Lung (tissue), 12 donors: ENCODE data around the gene CACNB4. TPM values are rescaled to one million over a fixed set of nuclear protein-coding genes. Genes with fewer than 3 reads are reported as not detected.

Experiments
- ATAC-seq: fragments of 200-7000 bp; cut with Tn5 transposase; one replicate; pipeline ENCODE4 v1.9.1; 2020; ENCODE audit warnings: moderate number of reproducible peaks; ENCODE audit not compliant: insufficient read depth, low FRiP score
- DNase-seq, 3 donors: peaks; one replicate each; pipeline ENCODE4 v3.0.0-alpha.2; 2013 to 2017
- H3K27ac ChIP-seq, 2 donors: one replicate each; pipeline ENCODE4 v1.5.1; 2013; ENCODE audit warnings: mild to moderate bottlenecking in 2 of 2, moderate library complexity in 2 of 2, control low read depth in 1 of 2, inconsistent platforms in 1 of 2, low read depth in 1 of 2, low read length in 1 of 2
- H3K27me3 ChIP-seq, 3 donors: one replicate each; pipeline ENCODE4 v1.5.1; 2013; ENCODE audit warnings: low read length in 2 of 3; ENCODE audit not compliant: control insufficient read depth in 3 of 3, insufficient read depth in 3 of 3
- H3K36me3 ChIP-seq, 4 donors: one replicate each; pipeline ENCODE4 v1.5.1; 2013; ENCODE audit warnings: low read length in 4 of 4, mild to moderate bottlenecking in 1 of 4, moderate library complexity in 1 of 4; ENCODE audit not compliant: control insufficient read depth in 4 of 4, insufficient read depth in 4 of 4
- H3K4me1 ChIP-seq, 5 donors: one replicate each; pipeline ENCODE4 v1.5.1; 2013; ENCODE audit warnings: low read length in 5 of 5, mild to moderate bottlenecking in 2 of 5, moderate library complexity in 1 of 5; ENCODE audit not compliant: control insufficient read depth in 5 of 5, insufficient read depth in 5 of 5
- H3K4me3 ChIP-seq: one replicate; pipeline ENCODE4 v1.5.1; 2013; ENCODE audit warnings: mild to moderate bottlenecking, control low read depth, moderate library complexity
- H3K9ac ChIP-seq, 2 donors: one replicate each; pipeline ENCODE4 v1.5.1; 2013; ENCODE audit warnings: low read length in 2 of 2, control low read depth in 1 of 2; ENCODE audit not compliant: insufficient read depth in 1 of 2
- H3K9me3 ChIP-seq, 4 donors: one replicate each; pipeline ENCODE4 v1.5.1; 2013; ENCODE audit warnings: low read length in 3 of 4, mild to moderate bottlenecking in 1 of 4, moderate library complexity in 1 of 4; ENCODE audit not compliant: control insufficient read depth in 4 of 4, insufficient read depth in 3 of 4
- WGBS, 2 donors: extraction: QIAGEN DNeasy Blood & Tissue Kit; methylation state at CpG; one replicate each; pipeline ENCODE4 v1.1.7; 2013; 5-methylcytosine and 5-hydroxymethylcytosine counted together
- polyA plus RNA-seq, 2 donors: library from polyadenylated mRNA; stranded (reverse); fragments of 200-250 nt; gene quantifications; one replicate each; pipeline ENCODE4 v1.2.1, GENCODE V29; 2013
- total RNA-seq, 2 donors: library from RNA; depleted of rRNA in 1 of 2; stranded (reverse); fragments of >200 nt in 1 of 2; gene quantifications; one replicate each; pipeline ENCODE4 v1.2.1, GENCODE V29; 2014 to 2021
- TF ChIP-seq, protein P1 (sequence below): IDR thresholded peaks from 2 replicates; pipeline ENCODE4 v1.5.1; 2012; ENCODE audit warnings: mild to moderate bottlenecking; ENCODE audit errors: control extremely low read depth, extremely low read depth
- donor health status: control.
- donor health status: control.
- donor health status: Bipolar disorder and iron deficiency.
- donor health status: healthy.
- donor health status: DM: yes; HTN: yes; CAD: no.

CACNB4 gene
- total and polyA plus RNA-seq, 4 donors, result 0.57 to 10.9 (median 5.5) TPM

DNA sequence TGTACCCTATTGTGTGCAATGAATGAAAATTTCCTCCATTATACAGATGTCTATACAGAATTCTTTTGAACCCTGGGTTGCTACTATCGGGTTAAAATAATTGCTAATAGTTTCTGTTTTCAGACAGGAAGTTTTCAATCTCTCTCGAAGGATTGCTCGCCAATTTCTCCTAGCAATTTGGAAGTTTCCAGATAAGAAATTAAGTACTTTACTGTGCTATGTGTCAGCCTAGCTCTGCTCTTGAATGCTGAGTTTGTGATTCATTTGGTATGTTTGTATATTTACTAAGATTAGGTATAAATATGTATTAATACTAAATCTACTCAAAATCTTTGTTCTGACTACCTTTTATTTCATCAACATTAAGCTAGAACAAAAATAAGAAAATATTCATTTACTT, 196.0 kb downstream of the CACNB4 start:
- ATAC-seq, result no peak
- WGBS, 2 donors, result 36 to 65% methylated on average over 3 of the region's 3 CpGs
- no peak overlapping the region for H3K9ac ChIP-seq
- H3K9me3 ChIP-seq, result no peaks in the 10 kb centered on the region
- no peak overlapping the region for H3K4me3 ChIP-seq
- peak in 1 of 3 donors; percentile 32 for DNase-seq
- H3K27me3 ChIP-seq, result no peaks in the 10 kb centered on the region
- peaks cover 0 to 16% (median 4%) of the 10 kb centered on the region in 5 donors for H3K4me1 ChIP-seq
- no peak overlapping the region for H3K27ac ChIP-seq
- no peaks in the 10 kb centered on the region for H3K36me3 ChIP-seq
- TF ChIP-seq, protein P1, sequence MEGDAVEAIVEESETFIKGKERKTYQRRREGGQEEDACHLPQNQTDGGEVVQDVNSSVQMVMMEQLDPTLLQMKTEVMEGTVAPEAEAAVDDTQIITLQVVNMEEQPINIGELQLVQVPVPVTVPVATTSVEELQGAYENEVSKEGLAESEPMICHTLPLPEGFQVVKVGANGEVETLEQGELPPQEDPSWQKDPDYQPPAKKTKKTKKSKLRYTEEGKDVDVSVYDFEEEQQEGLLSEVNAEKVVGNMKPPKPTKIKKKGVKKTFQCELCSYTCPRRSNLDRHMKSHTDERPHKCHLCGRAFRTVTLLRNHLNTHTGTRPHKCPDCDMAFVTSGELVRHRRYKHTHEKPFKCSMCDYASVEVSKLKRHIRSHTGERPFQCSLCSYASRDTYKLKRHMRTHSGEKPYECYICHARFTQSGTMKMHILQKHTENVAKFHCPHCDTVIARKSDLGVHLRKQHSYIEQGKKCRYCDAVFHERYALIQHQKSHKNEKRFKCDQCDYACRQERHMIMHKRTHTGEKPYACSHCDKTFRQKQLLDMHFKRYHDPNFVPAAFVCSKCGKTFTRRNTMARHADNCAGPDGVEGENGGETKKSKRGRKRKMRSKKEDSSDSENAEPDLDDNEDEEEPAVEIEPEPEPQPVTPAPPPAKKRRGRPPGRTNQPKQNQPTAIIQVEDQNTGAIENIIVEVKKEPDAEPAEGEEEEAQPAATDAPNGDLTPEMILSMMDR, result no peak

DNA sequence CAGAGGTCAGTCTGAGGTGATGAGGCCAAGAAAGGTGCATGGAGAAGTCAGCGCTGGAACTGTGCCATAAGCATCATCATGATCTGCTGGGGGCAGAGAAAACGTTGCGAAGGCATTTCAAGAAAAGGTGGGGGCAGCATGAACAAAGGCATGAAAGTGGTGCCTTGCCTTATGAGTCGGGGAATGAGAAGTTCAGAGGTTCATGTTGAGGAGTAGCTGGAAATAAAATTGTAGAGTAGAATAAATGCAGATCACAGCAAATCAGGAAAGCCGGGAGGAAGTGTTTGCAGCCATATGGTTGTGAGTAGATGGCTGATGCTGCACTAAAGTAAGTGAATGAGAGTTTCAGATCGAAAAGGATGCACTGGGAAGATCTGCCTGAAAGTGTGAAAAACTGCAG, 198.5 kb downstream of the CACNB4 start:
- ATAC-seq (no peak), DNase-seq (no peak)
- Histone ChIP-seq H3K27me3 (no peaks in the 10 kb centered on the region), H3K4me1 (peaks cover 0 to 16% (median 3%) of the 10 kb centered on the region in 5 donors), H3K4me3 (no peak overlapping the region), H3K36me3 (no peaks in the 10 kb centered on the region), H3K9ac (no peak overlapping the region), H3K27ac (no peak overlapping the region), H3K9me3 (peaks cover 0 to under 1% (median 0%) of the 10 kb centered on the region in 4 donors)
- WGBS, 2 donors, result 68 to 76% methylated on average over 6 of the region's 6 CpGs
- TF ChIP-seq, protein P1, result no peak

DNA sequence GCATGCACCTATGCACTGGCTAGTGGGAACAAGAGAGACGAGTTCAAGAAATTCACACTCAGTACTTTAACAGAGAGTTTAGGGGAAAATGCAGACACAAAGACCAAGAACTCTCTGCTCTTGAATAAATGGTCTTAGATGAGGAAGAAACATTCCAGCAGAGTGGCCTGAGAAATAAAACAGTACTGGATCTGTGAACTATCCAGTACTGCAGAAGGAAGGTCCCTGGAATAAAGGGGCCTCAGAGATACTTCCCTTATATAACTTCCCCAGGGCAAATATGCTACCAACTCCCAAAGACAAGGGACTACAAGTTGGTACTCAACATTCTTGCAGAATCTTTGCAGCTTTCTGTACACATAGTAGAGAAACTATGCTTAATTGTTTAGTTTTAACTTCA, 199.7 kb downstream of the CACNB4 start:
- Histone ChIP-seq H3K9me3 (peaks cover 0 to 4% (median under 1%) of the 10 kb centered on the region in 4 donors), H3K9ac (no peak overlapping the region), H3K27me3 (no peaks in the 10 kb centered on the region), H3K27ac (no peak overlapping the region), H3K36me3 (no peaks in the 10 kb centered on the region), H3K4me3 (no peak overlapping the region), H3K4me1 (peaks cover 0 to 14% (median 3%) of the 10 kb centered on the region in 5 donors)
- ATAC-seq (no peak), DNase-seq (no peak)
- TF ChIP-seq, protein P1, result no peak
- WGBS, 2 donors, result 81 to 90% methylated on average over 1 of the region's 1 CpG
